BE2C (cell line): ENCODE results near the gene TIMP4. TPM values are rescaled to one million over a fixed set of nuclear protein-coding genes. Genes with fewer than 3 reads are reported as not detected.

Source experiments
- DNase-seq: peaks from one replicate; pipeline ENCODE4 v3.0.0-alpha.2; 2020
- H3K27me3 ChIP-seq: fragments of 250-450 bp; sonication (Bioruptor Pico); 2 replicates; pipeline ENCODE4 v1.5.1; 2020; ENCODE audit warnings: mild to moderate bottlenecking
- H3K36me3 ChIP-seq: fragments of 250-450 bp; sonication (Bioruptor Pico); 2 replicates; pipeline ENCODE4 v1.5.1; 2020; ENCODE audit warnings: mild to moderate bottlenecking
- H3K4me1 ChIP-seq: fragments of 250-450 bp; sonication (Bioruptor Pico); 2 replicates; pipeline ENCODE4 v1.5.1; 2020
- H3K4me3 ChIP-seq: 2 replicates; pipeline ENCODE4 v1.5.1; 2011; ENCODE audit warnings: low read depth, low read length
- H3K9me3 ChIP-seq: fragments of 250-450 bp; sonication (Bioruptor Pico); 2 replicates; pipeline ENCODE4 v1.5.1; 2020
- polyA plus RNA-seq: library from polyadenylated mRNA; unstranded; fragments of >200 nt; gene quantifications from one replicate; pipeline ENCODE4 v1.2.1, GENCODE V29; 2012; ENCODE audit warnings: low read depth, missing spikeins; ENCODE audit not compliant: insufficient read length, insufficient read depth
- TF ChIP-seq, protein P1 (sequence below): IDR thresholded peaks from 2 replicates; pipeline ENCODE4 v1.5.1; 2012; ENCODE audit warnings: mild to moderate bottlenecking, low read depth, low read length

Gene TIMP4
- not detected for polyA plus RNA-seq

DNA sequence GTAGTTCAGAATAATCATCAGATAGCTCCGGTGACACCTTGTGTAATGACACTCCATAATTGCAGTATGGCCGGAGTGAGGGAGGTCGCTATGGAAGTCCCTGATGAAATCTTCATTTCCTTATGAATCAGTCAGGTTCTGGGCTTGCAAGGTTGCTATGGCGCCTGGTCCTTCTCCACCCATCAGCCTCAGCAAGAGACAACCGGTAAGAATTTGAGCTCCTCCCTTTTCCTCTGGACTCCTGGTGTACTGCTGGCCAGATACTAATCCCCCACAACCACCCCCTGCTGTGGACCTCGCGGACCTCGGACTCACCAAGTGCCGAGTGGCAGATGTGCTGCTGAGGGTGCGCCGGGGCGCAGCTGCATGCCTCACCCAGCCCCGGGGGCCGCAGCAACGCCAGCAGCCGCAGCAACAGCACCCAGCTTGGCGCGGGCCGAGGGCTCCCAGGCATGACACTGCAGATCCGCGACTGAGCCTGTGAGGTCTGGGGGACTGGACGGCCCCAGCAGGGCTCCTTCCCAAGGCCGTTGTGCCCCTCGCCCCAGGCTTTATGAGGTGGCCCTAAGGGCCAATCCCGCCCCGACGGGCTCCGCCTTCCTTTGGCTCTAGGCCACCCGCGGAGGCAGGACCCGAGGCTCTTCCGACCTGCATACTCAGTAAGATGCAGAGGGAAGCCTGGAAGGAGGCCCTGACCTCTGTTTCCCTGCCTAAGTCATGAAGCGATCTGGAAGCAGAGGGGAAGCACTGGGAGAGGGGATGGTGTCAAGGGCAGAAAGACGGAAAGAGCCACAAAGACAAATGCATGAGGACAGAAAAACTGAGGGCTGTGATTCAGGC, at the start of gene TIMP4:
TSS of gene TIMP4 (minus strand) at position 526 of the 840 bp plus-strand sequence. CDS start at position 454, 72 bp downstream.
- H3K27me3 ChIP-seq = no peaks in the 10 kb centered on the region
- no peaks in the 10 kb centered on the region for H3K4me1 ChIP-seq
- TF ChIP-seq, protein P1, sequence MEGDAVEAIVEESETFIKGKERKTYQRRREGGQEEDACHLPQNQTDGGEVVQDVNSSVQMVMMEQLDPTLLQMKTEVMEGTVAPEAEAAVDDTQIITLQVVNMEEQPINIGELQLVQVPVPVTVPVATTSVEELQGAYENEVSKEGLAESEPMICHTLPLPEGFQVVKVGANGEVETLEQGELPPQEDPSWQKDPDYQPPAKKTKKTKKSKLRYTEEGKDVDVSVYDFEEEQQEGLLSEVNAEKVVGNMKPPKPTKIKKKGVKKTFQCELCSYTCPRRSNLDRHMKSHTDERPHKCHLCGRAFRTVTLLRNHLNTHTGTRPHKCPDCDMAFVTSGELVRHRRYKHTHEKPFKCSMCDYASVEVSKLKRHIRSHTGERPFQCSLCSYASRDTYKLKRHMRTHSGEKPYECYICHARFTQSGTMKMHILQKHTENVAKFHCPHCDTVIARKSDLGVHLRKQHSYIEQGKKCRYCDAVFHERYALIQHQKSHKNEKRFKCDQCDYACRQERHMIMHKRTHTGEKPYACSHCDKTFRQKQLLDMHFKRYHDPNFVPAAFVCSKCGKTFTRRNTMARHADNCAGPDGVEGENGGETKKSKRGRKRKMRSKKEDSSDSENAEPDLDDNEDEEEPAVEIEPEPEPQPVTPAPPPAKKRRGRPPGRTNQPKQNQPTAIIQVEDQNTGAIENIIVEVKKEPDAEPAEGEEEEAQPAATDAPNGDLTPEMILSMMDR = no peak
- no peaks in the 10 kb centered on the region for H3K9me3 ChIP-seq
- no peak for DNase-seq
- peaks cover 12% of the 10 kb centered on the region for H3K36me3 ChIP-seq
- H3K4me3 ChIP-seq = no peak within 1 kb of the TSS

- no peaks in the 10 kb centered on the region for H3K36me3 ChIP-seq
- H3K4me3 ChIP-seq = no peak overlapping the region
- H3K9me3 ChIP-seq = no peaks in the 10 kb centered on the region
- no peaks in the 10 kb centered on the region for H3K4me1 ChIP-seq
- TF ChIP-seq, protein P1 = no peak
- H3K27me3 ChIP-seq = no peaks in the 10 kb centered on the region
- DNase-seq = no peak
Measured at GRCh38 chr3:12205171-12205570, 46.5 kb upstream of the TIMP4 start.

GRCh38 chr3:12201813-12202212, 43.1 kb upstream of the TIMP4 start:
- Histone ChIP-seq H3K27me3 (no peaks in the 10 kb centered on the region), H3K36me3 (no peaks in the 10 kb centered on the region), H3K4me1 (no peaks in the 10 kb centered on the region), H3K4me3 (no peak overlapping the region), H3K9me3 (no peaks in the 10 kb centered on the region)
- TF ChIP-seq, protein P1 = no peak
- no peak for DNase-seq

DNA sequence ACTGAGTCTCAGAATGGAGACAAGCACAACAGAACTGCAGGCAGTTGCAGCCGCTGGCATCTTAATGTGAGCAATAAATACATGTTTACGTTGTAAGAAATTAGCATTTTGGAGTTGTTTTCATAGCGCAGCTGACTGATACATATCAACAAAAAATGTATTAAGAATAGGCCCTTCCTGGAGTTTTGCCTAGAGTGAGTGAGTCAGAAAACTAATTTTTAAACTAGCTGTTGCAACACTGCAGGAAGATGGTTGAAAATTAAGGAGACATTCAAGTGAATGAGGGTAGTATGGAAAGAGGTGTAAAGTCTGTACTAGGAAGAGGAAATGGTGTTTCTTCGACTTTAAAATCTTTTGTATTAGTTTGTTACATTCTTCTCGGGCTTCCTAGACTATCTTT, 39.6 kb upstream of the TIMP4 start:
- Histone ChIP-seq H3K4me1 (no peaks in the 10 kb centered on the region), H3K27me3 (no peaks in the 10 kb centered on the region), H3K36me3 (no peaks in the 10 kb centered on the region), H3K9me3 (no peaks in the 10 kb centered on the region), H3K4me3 (no peak overlapping the region)
- DNase-seq = no peak
- TF ChIP-seq, protein P1 = no peak

GRCh38 chr3:12197475-12197874, 38.8 kb upstream of the TIMP4 start:
- no peaks in the 10 kb centered on the region for H3K36me3 ChIP-seq
- TF ChIP-seq, protein P1 = no peak
- H3K4me1 ChIP-seq = no peaks in the 10 kb centered on the region
- no peaks in the 10 kb centered on the region for H3K27me3 ChIP-seq
- no peaks in the 10 kb centered on the region for H3K9me3 ChIP-seq
- no peak overlapping the region for H3K4me3 ChIP-seq
- no peak for DNase-seq

- no peaks in the 10 kb centered on the region for H3K9me3 ChIP-seq
- TF ChIP-seq, protein P1 = no peak
- H3K4me1 ChIP-seq = no peaks in the 10 kb centered on the region
Measured at GRCh38 chr3:12196684-12197083, 38.0 kb upstream of the TIMP4 start.

More at GRCh38 chr3:12196684-12197083, 38.0 kb upstream of the TIMP4 start:
- Histone ChIP-seq H3K36me3 (peaks cover under 1% of the 10 kb centered on the region; the same call in 1 of the 2 replicates), H3K27me3 (no peaks in the 10 kb centered on the region), H3K4me3 (no peak overlapping the region)
- DNase-seq = no peak
